Measurements from ENCODE around the gene RNASE3.
"Not testable (repeated sequence)": the region's sequence is repeated elsewhere in the genome, so short reads cannot be mapped to it uniquely, and the experiment has no call there.

RNASE3 gene

DNA sequence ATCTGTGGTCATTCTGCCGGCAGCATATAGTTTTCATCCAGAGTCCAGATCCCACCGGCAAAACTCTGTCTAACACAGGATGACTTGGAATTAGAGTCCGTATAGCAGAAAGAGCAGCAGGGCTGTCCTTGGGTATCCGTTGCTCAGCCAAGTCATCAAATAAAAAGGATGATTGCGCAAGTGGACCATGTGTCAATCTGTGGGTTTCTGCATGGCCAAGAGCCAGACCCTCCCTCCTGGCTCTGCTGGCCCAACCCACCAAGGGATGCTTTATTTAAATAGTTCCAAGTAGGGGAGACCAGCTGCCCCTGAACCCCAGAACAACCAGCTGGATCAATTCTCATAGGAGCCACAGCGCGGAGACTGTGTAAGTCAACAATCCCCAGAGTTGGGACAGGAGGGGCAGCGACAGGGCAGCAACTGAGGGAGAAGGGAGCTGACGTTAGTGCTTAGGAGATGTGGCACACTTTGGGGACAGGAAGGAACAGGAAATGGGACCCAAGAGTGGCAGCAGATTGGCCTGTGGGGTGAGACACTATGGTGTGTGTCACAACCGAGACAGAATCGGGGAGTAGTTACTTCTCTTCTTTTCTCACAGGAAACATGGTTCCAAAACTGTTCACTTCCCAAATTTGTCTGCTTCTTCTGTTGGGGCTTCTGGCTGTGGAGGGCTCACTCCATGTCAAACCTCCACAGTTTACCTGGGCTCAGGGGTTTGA is 28.0 kb downstream of the RNASE3 start:
- DNase-seq (ENCODE audit: low spot score): not testable (repeated sequence)

GRCh38 chr14:20923766-20924297 is 32.6 kb downstream of the RNASE3 start:
- DNase-seq (ENCODE audit: low spot score): not testable (repeated sequence)

DNA sequence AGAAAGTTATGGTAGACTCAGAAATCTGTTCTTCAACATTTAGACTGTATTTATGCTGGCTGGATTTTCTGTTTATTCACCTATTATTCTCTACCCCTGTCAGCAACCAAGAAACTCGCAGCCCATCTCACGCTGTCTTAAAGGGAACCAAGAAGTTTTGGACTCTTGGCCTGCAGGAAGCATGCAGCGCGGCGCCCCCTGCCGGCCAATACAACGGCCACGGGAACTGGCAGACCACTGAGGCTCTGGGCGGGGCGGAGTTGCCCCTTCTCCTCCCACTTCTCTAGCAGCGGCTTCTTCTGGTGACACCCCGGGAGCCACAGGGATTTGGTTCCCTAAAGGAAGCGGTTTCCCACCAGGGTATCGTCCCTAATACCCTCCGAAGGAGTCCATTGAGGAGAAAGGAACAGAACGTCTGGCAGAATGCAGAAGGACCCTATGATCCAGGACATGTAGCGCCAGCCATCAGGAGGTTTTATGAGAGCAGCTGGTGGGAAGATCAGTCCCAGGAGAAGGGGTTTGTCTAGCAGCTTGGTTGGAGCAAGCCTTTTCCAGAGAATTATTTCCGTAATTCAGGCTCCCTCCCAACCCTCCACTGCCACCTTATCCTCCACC is 43.1 kb downstream of the RNASE3 start:
- DNase-seq (ENCODE audit: low spot score): no peak

GRCh38 chr14:20935303-20935984 is 44.3 kb downstream of the RNASE3 start:
- no peak for DNase-seq (ENCODE audit: low spot score)
